HUES64 (cell line): ENCODE data around the gene HEG1.

Experiments used
- H3K27ac ChIP-seq: 2 replicates; pipeline ENCODE4 v1.7.0; 2013; ENCODE audit warnings: low read depth, low read length, inconsistent platforms
- H3K27me3 ChIP-seq: 2 replicates; pipeline ENCODE4 v1.6.1; 2013; ENCODE audit warnings: mild to moderate bottlenecking, low read length; ENCODE audit not compliant: insufficient read depth
- H3K36me3 ChIP-seq: 2 replicates; pipeline ENCODE4 v1.6.1; 2013; ENCODE audit warnings: mild to moderate bottlenecking, low read length; ENCODE audit not compliant: insufficient read depth
- H3K4me1 ChIP-seq: 2 replicates; pipeline ENCODE4 v1.6.1; 2013; ENCODE audit warnings: mild to moderate bottlenecking, low read length, moderate library complexity; ENCODE audit not compliant: insufficient read depth
- H3K4me3 ChIP-seq: 2 replicates; pipeline ENCODE4 v1.5.1; 2013; ENCODE audit warnings: mild to moderate bottlenecking, low read length, moderate library complexity
- H3K9ac ChIP-seq: 2 replicates; pipeline ENCODE4 v1.6.1; 2013; ENCODE audit warnings: mild to moderate bottlenecking, low read depth, low read length
- H3K9me3 ChIP-seq: 2 replicates; pipeline ENCODE4 v1.6.1; 2013; ENCODE audit warnings: low read depth, low read length; ENCODE audit not compliant: insufficient read depth
- WGBS: fragments of 150-250, 120-280 bp; methylation state at CpG from one replicate; pipeline ENCODE4 v1.1.7; 2013; ENCODE audit warnings: missing lambda C conversion rate; 5-methylcytosine and 5-hydroxymethylcytosine counted together

The HEG1 gene

DNA sequence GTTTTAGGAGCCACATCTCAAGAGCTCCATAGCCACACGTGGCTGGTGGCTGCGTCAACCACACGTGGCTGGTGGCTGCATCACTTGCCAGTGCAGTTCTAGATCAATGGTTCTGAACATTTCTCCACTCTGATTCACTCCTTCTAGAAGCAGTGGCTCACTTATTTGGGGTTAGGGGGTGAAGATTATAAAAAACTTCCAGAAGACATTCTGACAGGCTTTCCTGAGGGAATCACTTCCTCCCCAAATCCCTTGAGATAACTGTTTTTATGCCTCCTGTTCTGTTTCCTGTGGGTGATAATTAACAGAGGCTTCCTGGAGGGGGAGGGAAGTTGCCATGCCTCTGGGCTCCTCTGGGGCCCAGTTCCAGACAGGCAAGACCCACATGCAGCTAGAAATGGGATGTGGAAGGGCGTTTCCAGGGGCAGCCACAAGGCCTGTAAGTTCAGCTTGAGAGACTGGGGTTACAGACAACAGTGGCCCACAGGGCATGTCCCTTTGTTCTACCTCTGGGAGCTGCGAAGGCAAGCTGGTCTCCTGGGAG lies 23.6 kb downstream of the HEG1 start:
- no peak overlapping the region for H3K9ac ChIP-seq
- no peak overlapping the region for H3K4me3 ChIP-seq
- no peaks in the 10 kb centered on the region for H3K27me3 ChIP-seq
- H3K9me3 ChIP-seq = peaks cover 12% of the 10 kb centered on the region; the same call in 1 of the 2 replicates
- H3K27ac ChIP-seq = no peak overlapping the region
- H3K36me3 ChIP-seq = peaks cover 19% of the 10 kb centered on the region
- no peaks in the 10 kb centered on the region for H3K4me1 ChIP-seq
- 80% methylated on average over 5 of the region's 5 CpGs for WGBS

DNA sequence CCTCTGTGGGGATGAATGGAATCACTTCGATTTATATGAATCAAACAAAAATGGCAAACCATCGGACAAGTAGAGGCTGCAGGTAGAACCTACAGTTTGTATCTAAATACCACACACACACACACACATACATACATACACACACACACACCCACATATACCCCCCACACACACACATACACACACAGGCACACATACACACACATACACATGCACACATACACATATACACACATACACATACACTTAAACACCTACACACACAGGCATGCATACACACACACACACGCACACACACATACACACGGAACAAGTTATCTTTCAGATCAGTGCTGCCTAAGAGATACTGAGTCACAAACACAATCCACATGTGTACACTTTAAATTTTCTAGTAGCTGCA lies 24.3 kb downstream of the HEG1 start:
- 82% methylated on average over 4 of the region's 4 CpGs for WGBS
- peaks cover 12% of the 10 kb centered on the region; the same call in 1 of the 2 replicates for H3K9me3 ChIP-seq
- H3K4me1 ChIP-seq = no peaks in the 10 kb centered on the region
- no peak overlapping the region for H3K27ac ChIP-seq
- no peak overlapping the region for H3K4me3 ChIP-seq
- H3K9ac ChIP-seq = no peak overlapping the region
- H3K36me3 ChIP-seq = peaks cover 23% of the 10 kb centered on the region
- no peaks in the 10 kb centered on the region for H3K27me3 ChIP-seq

DNA sequence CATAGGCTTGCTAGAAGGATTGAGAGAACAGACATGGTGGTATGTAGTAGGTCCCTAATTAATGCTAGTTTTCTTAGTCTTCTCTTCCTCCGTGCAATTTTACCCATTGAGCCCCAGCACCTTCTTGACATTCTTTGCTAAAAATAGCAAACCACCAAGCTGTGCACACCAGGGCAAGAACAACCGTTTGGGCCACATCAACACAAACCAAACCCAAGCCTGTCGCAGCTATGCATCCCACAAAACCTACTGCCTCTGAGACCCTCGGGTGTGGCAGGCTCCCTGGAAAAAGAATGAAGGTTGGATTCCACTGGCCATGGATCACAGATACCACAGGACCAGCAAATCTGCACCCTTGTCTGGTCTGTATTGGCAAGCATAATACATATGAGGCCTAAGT lies 27.1 kb downstream of the HEG1 start:
- 92% methylated on average over 4 of the region's 4 CpGs for WGBS
- Histone ChIP-seq H3K4me3 (no peak overlapping the region), H3K27me3 (no peaks in the 10 kb centered on the region), H3K9me3 (no peaks in the 10 kb centered on the region), H3K36me3 (peaks cover 39% of the 10 kb centered on the region), H3K4me1 (no peaks in the 10 kb centered on the region), H3K9ac (no peak overlapping the region), H3K27ac (no peak overlapping the region)

DNA sequence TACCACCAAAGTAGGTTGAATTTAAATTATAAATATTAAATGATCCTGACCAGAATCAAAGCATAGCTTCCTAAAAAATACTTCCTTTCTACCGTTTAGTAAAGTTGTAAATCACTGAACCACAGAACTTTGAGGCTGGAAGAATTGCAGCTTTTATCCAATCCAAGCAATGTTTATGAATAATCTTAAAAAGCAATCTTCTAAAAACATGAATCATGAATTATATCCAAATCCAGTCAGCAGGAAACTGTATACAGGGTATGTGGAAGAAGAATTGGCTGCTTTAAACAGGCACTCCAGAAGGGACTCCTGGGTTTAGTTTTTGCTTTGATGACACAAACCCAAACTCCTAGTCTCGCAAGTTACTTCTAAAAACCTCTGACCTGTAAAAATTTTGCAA lies 30.2 kb downstream of the HEG1 start:
- Histone ChIP-seq H3K27me3 (no peaks in the 10 kb centered on the region), H3K36me3 (peaks cover 44% of the 10 kb centered on the region), H3K27ac (no peak overlapping the region), H3K4me3 (no peak overlapping the region), H3K4me1 (no peaks in the 10 kb centered on the region), H3K9me3 (no peaks in the 10 kb centered on the region), H3K9ac (no peak overlapping the region)
- WGBS = 97% methylated on average over 2 of the region's 2 CpGs

DNA sequence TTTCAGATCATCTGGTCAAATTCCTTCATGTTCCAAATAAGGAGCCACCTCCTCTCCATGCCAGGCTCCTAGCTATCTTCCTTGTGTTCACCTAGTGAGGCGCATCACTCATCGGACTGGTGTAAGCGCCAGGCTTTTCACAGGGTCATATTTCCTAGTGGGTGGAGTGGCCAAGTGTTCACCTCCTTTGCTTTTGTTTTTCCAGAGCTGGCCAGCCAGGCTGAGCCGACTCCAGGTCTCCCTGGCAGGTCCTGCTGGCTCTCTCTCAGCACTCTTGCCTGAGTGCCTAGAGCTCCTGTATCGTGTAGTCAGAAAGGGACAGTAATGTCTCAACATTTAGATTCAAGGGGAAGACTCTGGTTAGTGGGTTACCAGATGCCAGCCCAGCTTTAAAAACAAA lies 31.0 kb downstream of the HEG1 start:
- Histone ChIP-seq H3K27ac (no peak overlapping the region), H3K27me3 (no peaks in the 10 kb centered on the region), H3K9me3 (no peaks in the 10 kb centered on the region), H3K36me3 (peaks cover 52% of the 10 kb centered on the region), H3K4me3 (no peak overlapping the region), H3K9ac (no peak overlapping the region), H3K4me1 (no peaks in the 10 kb centered on the region)
- WGBS = 93% methylated on average over 5 of the region's 5 CpGs

DNA sequence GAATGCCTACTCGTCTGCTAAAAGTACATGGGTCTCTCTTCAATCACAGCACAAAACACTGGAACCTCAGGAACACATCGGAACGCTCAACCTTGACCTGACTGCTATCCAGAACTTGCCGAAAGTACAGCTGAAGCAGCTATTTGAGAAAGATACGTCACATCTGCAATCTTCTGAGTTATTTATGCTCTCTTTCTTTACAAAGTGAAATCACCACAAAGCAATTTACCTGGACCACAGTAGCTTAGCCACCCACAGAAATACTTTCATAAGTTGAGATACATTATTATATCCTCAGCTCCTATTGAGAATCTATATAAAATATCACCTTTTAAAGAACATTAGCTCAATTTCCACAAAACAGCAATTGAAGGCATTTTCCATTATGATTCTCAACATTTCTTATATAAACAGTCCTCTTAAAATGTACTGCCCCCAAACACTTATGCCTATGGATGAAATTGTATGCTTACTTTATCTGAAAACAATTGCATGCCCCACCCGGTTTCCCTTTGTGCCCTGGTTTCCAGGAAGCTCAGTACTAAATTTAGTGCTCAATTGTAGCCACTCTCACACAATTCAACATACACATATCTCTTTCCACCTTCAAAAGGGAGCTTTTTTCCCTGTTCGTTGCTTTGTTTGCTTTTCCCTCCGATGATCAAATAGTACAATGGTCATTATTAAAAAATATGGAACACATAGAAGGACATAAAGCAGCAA lies 31.8 kb downstream of the HEG1 start:
- Histone ChIP-seq H3K27ac (no peak overlapping the region), H3K9ac (no peak overlapping the region)
- WGBS = 92% methylated on average over 8 of the region's 8 CpGs

DNA sequence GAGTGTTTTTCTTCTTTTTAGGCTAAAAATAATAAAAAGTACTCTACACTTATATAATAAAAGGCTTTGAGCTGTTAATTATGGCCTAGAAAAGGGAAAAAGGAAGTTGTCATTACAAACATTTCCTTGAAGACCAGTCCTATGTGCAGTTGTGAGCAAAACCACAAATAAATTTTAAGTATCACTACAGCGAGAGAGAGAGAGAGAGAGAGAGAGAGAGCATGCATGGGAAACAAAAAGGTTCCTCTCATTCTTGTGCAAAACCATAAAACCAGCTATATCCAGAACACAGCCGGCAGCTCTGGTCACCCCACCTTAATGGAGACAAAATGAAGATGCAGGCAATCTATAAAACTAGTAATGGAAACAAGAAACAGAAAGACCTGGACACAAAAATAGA lies 33.6 kb downstream of the HEG1 start:
- WGBS = 71% methylated on average over 1 of the region's 2 CpGs
- Histone ChIP-seq H3K36me3 (peaks cover 51% of the 10 kb centered on the region), H3K9ac (no peak overlapping the region)

More for the DNA sequence above, 31.8 kb downstream of the HEG1 start:
- Histone ChIP-seq H3K36me3 (peaks cover 58% of the 10 kb centered on the region), H3K4me3 (no peak overlapping the region), H3K27me3 (no peaks in the 10 kb centered on the region), H3K4me1 (no peaks in the 10 kb centered on the region), H3K9me3 (no peaks in the 10 kb centered on the region)

DNA sequence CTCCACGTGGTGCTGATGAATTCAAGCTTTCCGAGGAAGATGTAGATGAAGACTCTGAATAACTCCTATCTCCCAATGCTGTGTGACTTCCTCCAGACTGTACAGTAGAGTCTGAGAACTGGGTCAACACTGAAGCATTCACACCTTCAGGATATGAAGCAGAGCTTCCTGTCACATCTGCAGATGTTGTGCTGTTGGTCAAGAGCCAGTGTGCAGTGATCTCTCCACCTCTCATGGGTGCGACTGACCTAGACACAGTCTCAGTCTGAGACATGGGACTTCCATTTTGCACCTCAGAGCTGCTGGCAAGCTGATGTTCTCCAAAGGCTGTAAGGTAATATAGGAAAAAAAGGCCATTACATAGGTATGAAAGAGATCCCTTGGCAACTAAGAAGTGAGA lies 36.5 kb downstream of the HEG1 start:
- no peaks in the 10 kb centered on the region for H3K9me3 ChIP-seq
- H3K27ac ChIP-seq = no peak overlapping the region
- H3K4me3 ChIP-seq = no peak overlapping the region
- no peaks in the 10 kb centered on the region for H3K4me1 ChIP-seq
- over 99% methylated on average over 3 of the region's 3 CpGs for WGBS
- peaks cover 47% of the 10 kb centered on the region for H3K36me3 ChIP-seq
- no peaks in the 10 kb centered on the region for H3K27me3 ChIP-seq
- H3K9ac ChIP-seq = no peak overlapping the region

More for the DNA sequence above, 33.6 kb downstream of the HEG1 start:
- Histone ChIP-seq H3K4me1 (no peaks in the 10 kb centered on the region), H3K4me3 (no peak overlapping the region), H3K9me3 (no peaks in the 10 kb centered on the region), H3K27me3 (no peaks in the 10 kb centered on the region), H3K27ac (no peak overlapping the region)

DNA sequence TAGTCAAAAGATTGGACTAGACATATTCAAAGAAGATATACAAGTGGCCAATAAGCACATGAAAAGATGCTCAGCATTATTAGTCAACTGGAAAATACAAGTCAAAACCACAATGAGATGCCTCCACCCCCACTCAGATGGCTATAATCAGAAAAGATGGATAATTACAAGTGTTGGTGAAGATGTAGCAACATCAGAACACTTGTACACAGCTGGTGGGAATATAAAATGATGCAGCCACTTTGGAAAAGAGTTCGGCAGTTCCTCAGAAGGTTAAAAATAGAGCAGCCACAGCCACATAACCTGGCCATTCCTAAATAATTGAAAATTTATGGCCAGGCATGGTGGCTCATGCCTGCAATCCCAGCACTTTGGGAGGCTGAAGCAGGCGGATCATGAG lies 38.4 kb downstream of the HEG1 start:
- Histone ChIP-seq H3K9ac (no peak overlapping the region), H3K4me1 (no peaks in the 10 kb centered on the region), H3K27me3 (no peaks in the 10 kb centered on the region), H3K9me3 (no peaks in the 10 kb centered on the region), H3K27ac (no peak overlapping the region), H3K36me3 (peaks cover 63% of the 10 kb centered on the region), H3K4me3 (no peak overlapping the region)
- WGBS = 96% methylated on average over 2 of the region's 2 CpGs

DNA sequence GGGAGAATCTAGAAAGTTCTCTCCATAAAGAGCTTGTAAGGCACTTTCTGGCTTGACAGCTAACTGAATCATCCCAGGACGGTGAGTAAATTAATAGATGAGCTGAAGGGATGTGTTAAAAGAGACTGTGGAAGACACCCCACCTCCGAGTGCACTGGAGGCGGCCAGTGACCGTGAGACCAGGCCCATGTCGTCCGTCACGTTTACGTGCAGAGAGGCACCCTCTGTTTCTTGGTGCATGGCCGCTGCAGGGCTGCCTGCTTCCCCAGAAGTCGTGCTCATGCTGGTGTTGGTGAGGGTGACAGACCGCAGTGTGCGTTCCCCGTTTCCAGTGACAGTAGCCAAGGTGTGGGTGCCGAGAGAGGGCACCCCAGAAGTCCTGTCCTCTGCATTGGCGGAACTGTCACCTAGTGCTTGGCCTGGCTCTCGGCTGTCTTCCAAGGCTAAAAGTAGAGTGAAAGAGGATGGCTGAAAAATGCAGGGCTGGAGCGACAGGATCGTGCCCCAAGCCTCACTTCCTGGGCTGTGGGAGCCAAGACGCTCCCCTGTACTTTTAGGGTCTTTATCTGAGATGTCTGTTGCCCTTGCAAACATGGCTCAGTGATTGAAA lies 41.1 kb downstream of the HEG1 start:
- no peaks in the 10 kb centered on the region for H3K4me1 ChIP-seq
- no peak overlapping the region for H3K27ac ChIP-seq
- H3K36me3 ChIP-seq = peaks cover 73% of the 10 kb centered on the region
- H3K9ac ChIP-seq = no peak overlapping the region
- WGBS = 90% methylated on average over 19 of the region's 19 CpGs
- no peak overlapping the region for H3K4me3 ChIP-seq
- H3K9me3 ChIP-seq = no peaks in the 10 kb centered on the region
- H3K27me3 ChIP-seq = no peaks in the 10 kb centered on the region

DNA sequence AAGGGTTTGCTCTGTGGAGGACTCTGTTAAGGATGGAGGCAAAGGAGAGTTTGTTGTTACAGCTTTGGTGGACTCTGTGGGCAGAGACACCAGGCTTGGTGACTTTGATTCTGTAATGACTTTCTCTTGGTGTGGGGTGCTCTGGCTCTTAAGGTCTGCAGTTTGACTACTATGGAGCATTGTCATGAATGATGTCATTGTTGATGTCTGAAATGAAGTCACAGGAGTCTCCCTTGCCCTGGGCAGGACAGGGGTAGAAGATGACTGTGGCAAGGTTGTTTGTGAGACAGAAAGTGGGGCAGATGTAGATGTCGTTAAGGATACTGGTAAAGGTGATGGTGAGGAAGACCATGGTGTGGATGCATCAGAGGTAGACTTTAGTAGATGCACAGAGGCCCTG lies 42.7 kb downstream of the HEG1 start:
- peaks cover 71% of the 10 kb centered on the region for H3K36me3 ChIP-seq
- no peaks in the 10 kb centered on the region for H3K9me3 ChIP-seq
- H3K27ac ChIP-seq = no peak overlapping the region
- H3K27me3 ChIP-seq = no peaks in the 10 kb centered on the region
- no peaks in the 10 kb centered on the region for H3K4me1 ChIP-seq
- no peak overlapping the region for H3K4me3 ChIP-seq
- no peak overlapping the region for H3K9ac ChIP-seq
- 85% methylated on average over 1 of the region's 1 CpG for WGBS
